OCI-LY7 (cell line): Measurements from ENCODE around the gene VWA7. TPM values are rescaled to one million over a fixed set of nuclear protein-coding genes. Genes with fewer than 3 reads are reported as not detected.

Source experiments
- BruUV-seq: library from RNA; stranded (reverse); fragments of 400-500 nt; replicated peaks from 2 replicates; lab custom pipeline; 2021; lab: Mats Ljungman, UMichigan
- CTCF ChIA-PET: fragments of 300-600 bp; sonication (Branson Sonifier 250); formaldehyde crosslinking; loops from one replicate; lab custom pipeline; 2022; ENCODE audit warnings: antibody characterized with exemption; ENCODE audit not compliant: unreplicated experiment; lab: Charles Lee
- POLR2A ChIA-PET: fragments of 300-600 bp; sonication (Branson Sonifier 250); formaldehyde crosslinking; loops from one replicate; lab custom pipeline; 2022; ENCODE audit warnings: antibody characterized with exemption; lab: Charles Lee
- DNase-seq: peaks from one replicate; pipeline ENCODE4 v3.0.0-alpha.2; 2015; ENCODE audit warnings: low spot score
- H2AFZ ChIP-seq: fragments of 200-600 bp; sonication (generic), shearing (Covaris generic); 2 replicates; pipeline ENCODE4 v1.6.1; 2014; ENCODE audit warnings: mild to moderate bottlenecking, antibody characterized with exemption, low read length, moderate library complexity
- H3K27ac ChIP-seq: fragments of 200-600 bp; sonication (generic); 2 replicates; pipeline ENCODE4 v1.5.1; 2014; ENCODE audit warnings: mixed run types, low read depth, mild to moderate bottlenecking, moderate library complexity, low read length, inconsistent platforms; ENCODE audit not compliant: poor library complexity, severe bottlenecking
- H3K36me3 ChIP-seq: fragments of 200-600 bp; sonication (generic); 2 replicates; pipeline ENCODE4 v1.6.1; 2014; ENCODE audit warnings: mild to moderate bottlenecking, antibody characterized with exemption, low read length, moderate library complexity, mixed read lengths; ENCODE audit not compliant: insufficient read depth
- H3K4me1 ChIP-seq: fragments of 200-600 bp; sonication (generic); 2 replicates; pipeline ENCODE4 v1.5.1; 2014; ENCODE audit warnings: mild to moderate bottlenecking, low read length; ENCODE audit not compliant: insufficient read depth, poor library complexity, severe bottlenecking
- H3K4me2 ChIP-seq: fragments of 200-600 bp; sonication (generic); 2 replicates; pipeline ENCODE4 v1.6.1; 2014; ENCODE audit warnings: mild to moderate bottlenecking, low read length
- H3K4me3 ChIP-seq: fragments of 200-600 bp; sonication (generic); 2 replicates; pipeline ENCODE4 v1.5.1; 2014; ENCODE audit warnings: mild to moderate bottlenecking, low read depth, low read length; ENCODE audit not compliant: poor library complexity, severe bottlenecking
- H3K79me2 ChIP-seq: fragments of 200-600 bp; sonication (generic); 2 replicates; pipeline ENCODE4 v1.6.1; 2016; ENCODE audit warnings: low read depth, mild to moderate bottlenecking, low read length, moderate library complexity, mixed read lengths; ENCODE audit not compliant: insufficient read depth
- H3K9me2 ChIP-seq: fragments of 200-600 bp; sonication (generic); 2 replicates; pipeline ENCODE4 v1.6.1; 2016; ENCODE audit warnings: mild to moderate bottlenecking, low read length, mixed read lengths; ENCODE audit not compliant: insufficient read depth
- H3K9me3 ChIP-seq: fragments of 200-600 bp; sonication (generic); 2 replicates; pipeline ENCODE4 v1.6.1; 2014; ENCODE audit warnings: mild to moderate bottlenecking, mixed run types, low read length, mixed read lengths
- H4K20me1 ChIP-seq: fragments of 200-600 bp; sonication (generic); 2 replicates; pipeline ENCODE4 v1.6.1; 2014; ENCODE audit warnings: mild to moderate bottlenecking, antibody characterized with exemption, low read length, moderate library complexity, mixed read lengths; ENCODE audit not compliant: insufficient read depth
- CTCF ChIP-seq: fragments of 200-600 bp; sonication (generic); conservative IDR thresholded peaks from 2 replicates; pipeline ENCODE4 v1.5.1; 2014; ENCODE audit warnings: mild to moderate bottlenecking, antibody characterized with exemption, low read length, moderate library complexity, mixed read lengths
- EZH2phosphoT487 ChIP-seq: fragments of 200-600 bp; sonication (generic); IDR thresholded peaks from 2 replicates; pipeline ENCODE4 v1.6.1; 2018; ENCODE audit warnings: low read depth, borderline replicate concordance, mild to moderate bottlenecking, mixed run types, antibody characterized with exemption, low read length, moderate library complexity, mixed read lengths
- intact Hi-C: fragments of 100-400 bp; cut with micrococcal nuclease; formaldehyde crosslinking; loops from one replicate; pipeline ENCODE4 v1.10.0; 2022; ENCODE audit not compliant: unreplicated experiment
- total RNA-seq, 2 experiments: library from RNA; depleted of rRNA in 1 of 2; stranded (reverse); fragments of >200 nt in 1 of 2; shearing (Covaris generic) in 1 of 2; gene quantifications; 2 replicates each; pipeline ENCODE4 v1.2.3, GENCODE V29; 2014 to 2022

The VWA7 gene
- total RNA-seq, 2 experiments from 2014 or later: 2.2 to 6.5 TPM

DNA sequence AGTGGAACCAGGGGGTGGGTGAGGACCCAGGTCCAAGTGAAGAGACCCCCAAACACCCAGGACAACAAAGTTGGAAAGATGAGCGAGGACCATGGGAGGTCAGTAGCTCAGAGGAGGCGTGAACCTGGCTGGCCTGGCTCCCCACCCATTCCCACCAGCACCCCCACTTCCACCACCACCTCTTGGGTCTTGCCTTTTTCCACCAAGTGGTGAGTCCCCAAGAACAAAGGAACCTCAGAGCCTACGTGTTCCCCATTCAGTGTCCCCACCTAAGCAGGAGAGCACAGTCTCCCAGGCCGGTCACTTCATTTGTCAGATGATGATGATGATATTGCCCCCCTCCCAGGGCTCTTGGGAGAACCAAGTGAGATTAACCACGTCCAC lies 531 bp upstream of the VWA7 start:
- no peaks in the 10 kb centered on the region for H3K4me1 ChIP-seq
- TF ChIP-seq EZH2phosphoT487 (no peak), CTCF (no peak)
- H3K4me2 ChIP-seq: no peak overlapping the region
- no peak for DNase-seq
- no peaks in the 10 kb centered on the region; the same call in 1 of the 2 replicates for H4K20me1 ChIP-seq
- no peak overlapping the region for H2AFZ ChIP-seq
- no peak overlapping the region for H3K4me3 ChIP-seq
- peaks cover 51% of the 10 kb centered on the region for H3K36me3 ChIP-seq
- no peaks in the 10 kb centered on the region for H3K9me2 ChIP-seq
- CTCF ChIA-PET: no interaction called here
- no peaks in the 10 kb centered on the region for H3K9me3 ChIP-seq
- H3K27ac ChIP-seq: no peak overlapping the region
- H3K79me2 ChIP-seq: no peaks in the 10 kb centered on the region
- intact Hi-C loops: no loop called here
- POLR2A ChIA-PET: no interaction called here
- no TSS peak for BruUV-seq

GRCh38 chr6:31776485-31776988 lies 591 bp downstream of the VWA7 start:
- no peak overlapping the region for H3K4me2 ChIP-seq
- no peaks in the 10 kb centered on the region for H3K4me1 ChIP-seq
- H3K79me2 ChIP-seq: no peaks in the 10 kb centered on the region
- H3K4me3 ChIP-seq: no peak overlapping the region
- peaks cover 40% of the 10 kb centered on the region for H3K36me3 ChIP-seq
- no TSS peak for BruUV-seq
- intact Hi-C loops: no loop called here
- POLR2A ChIA-PET: no interaction called here
- H3K9me3 ChIP-seq: no peaks in the 10 kb centered on the region
- H2AFZ ChIP-seq: no peak overlapping the region
- no peak overlapping the region for H3K27ac ChIP-seq
- H3K9me2 ChIP-seq: no peaks in the 10 kb centered on the region
- TF ChIP-seq CTCF: no peak
- TF ChIP-seq EZH2phosphoT487: no peak
- CTCF ChIA-PET: no interaction called here
- DNase-seq: no peak
- no peaks in the 10 kb centered on the region; the same call in 1 of the 2 replicates for H4K20me1 ChIP-seq

GRCh38 chr6:31775633-31776484 lies 1.3 kb downstream of the VWA7 start:
- Histone ChIP-seq H3K79me2 (no peaks in the 10 kb centered on the region), H3K9me3 (no peaks in the 10 kb centered on the region), H3K4me2 (no peak overlapping the region), H3K9me2 (no peaks in the 10 kb centered on the region), H3K36me3 (peaks cover 33% of the 10 kb centered on the region), H4K20me1 (no peaks in the 10 kb centered on the region; the same call in 1 of the 2 replicates), H3K4me3 (no peak overlapping the region), H3K4me1 (no peaks in the 10 kb centered on the region), H3K27ac (no peak overlapping the region), H2AFZ (no peak overlapping the region)
- no TSS peak for BruUV-seq
- ChIA-PET CTCF (no interaction called here), POLR2A (no interaction called here)
- TF ChIP-seq CTCF (no peak), EZH2phosphoT487 (no peak)
- no peak for DNase-seq
- intact Hi-C loops: no loop called here
